ENCODE measurements around the gene HELZ2.

Gene HELZ2

GRCh38 chr20:63536997-63537524 is 37.0 kb downstream of the HELZ2 start, which contains the start of gene PTK6:
TSS of gene PTK6 (minus strand) at chr20:63537376. CDS start at chr20:63537314, 62 bp downstream.
- TF ChIP-seq, protein P1, sequence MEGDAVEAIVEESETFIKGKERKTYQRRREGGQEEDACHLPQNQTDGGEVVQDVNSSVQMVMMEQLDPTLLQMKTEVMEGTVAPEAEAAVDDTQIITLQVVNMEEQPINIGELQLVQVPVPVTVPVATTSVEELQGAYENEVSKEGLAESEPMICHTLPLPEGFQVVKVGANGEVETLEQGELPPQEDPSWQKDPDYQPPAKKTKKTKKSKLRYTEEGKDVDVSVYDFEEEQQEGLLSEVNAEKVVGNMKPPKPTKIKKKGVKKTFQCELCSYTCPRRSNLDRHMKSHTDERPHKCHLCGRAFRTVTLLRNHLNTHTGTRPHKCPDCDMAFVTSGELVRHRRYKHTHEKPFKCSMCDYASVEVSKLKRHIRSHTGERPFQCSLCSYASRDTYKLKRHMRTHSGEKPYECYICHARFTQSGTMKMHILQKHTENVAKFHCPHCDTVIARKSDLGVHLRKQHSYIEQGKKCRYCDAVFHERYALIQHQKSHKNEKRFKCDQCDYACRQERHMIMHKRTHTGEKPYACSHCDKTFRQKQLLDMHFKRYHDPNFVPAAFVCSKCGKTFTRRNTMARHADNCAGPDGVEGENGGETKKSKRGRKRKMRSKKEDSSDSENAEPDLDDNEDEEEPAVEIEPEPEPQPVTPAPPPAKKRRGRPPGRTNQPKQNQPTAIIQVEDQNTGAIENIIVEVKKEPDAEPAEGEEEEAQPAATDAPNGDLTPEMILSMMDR (IDR thresholded peaks at IDR 0.05; ENCODE audit: extremely low read depth, insufficient read depth, missing control alignments): no peak
- DNase-seq (ENCODE audit: low spot score): no peak
- in situ Hi-C loops (cut with MboI; ENCODE audit: low pct_unique_long_range_greater_than_20kb, low sequenced_read_pairs, unreplicated experiment): no loop called here

GRCh38 chr20:63536241-63536977 is 37.6 kb downstream of the HELZ2 start:
- in situ Hi-C loops (cut with MboI; ENCODE audit: low pct_unique_long_range_greater_than_20kb, low sequenced_read_pairs, unreplicated experiment): no loop called here
- DNase-seq (ENCODE audit: low spot score): no peak
- TF ChIP-seq, protein P1 (IDR thresholded peaks at IDR 0.05; ENCODE audit: extremely low read depth, insufficient read depth, missing control alignments): no peak

GRCh38 chr20:63534831-63535651 is 39.0 kb downstream of the HELZ2 start:
- in situ Hi-C loops (cut with MboI; ENCODE audit: low pct_unique_long_range_greater_than_20kb, low sequenced_read_pairs, unreplicated experiment): no loop called here
- DNase-seq (ENCODE audit: low spot score): no peak
- TF ChIP-seq, protein P1 (IDR thresholded peaks at IDR 0.05; ENCODE audit: extremely low read depth, insufficient read depth, missing control alignments): no peak

GRCh38 chr20:63534427-63534830 is 39.6 kb downstream of the HELZ2 start:
- in situ Hi-C loops (cut with MboI; ENCODE audit: low pct_unique_long_range_greater_than_20kb, low sequenced_read_pairs, unreplicated experiment): no loop called here
- TF ChIP-seq, protein P1 (IDR thresholded peaks at IDR 0.05; ENCODE audit: extremely low read depth, insufficient read depth, missing control alignments): no peak
- no peak for DNase-seq (ENCODE audit: low spot score)

DNA sequence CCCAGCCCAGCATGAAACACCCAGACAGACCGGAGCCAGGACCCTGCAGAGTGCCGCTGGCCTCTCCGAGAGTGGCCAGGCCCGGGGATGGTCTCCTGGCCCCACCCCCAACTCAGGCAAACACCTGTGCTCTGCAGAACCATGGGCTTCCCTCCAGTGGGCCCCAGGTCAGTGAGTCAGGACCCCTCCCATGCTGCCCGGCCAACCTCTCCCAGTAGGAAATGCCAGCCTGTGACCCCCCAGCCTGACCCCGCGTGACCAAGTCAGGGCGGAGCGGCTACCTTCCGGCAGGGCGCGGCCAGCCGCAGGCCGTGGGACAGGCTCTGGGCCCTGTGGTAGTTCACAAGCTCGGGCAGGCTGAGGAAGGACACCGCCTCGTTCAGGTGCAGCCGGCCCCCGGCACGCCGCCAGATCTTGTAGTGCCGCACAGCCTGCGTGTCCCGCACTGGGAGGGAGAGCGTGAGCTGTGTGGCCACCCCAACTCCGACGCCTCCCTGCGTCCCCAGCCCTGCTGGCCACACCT is 40.1 kb downstream of the HELZ2 start:
- no peak for DNase-seq (ENCODE audit: low spot score)
- TF ChIP-seq, protein P1 (IDR thresholded peaks at IDR 0.05; ENCODE audit: extremely low read depth, insufficient read depth, missing control alignments): no peak
- in situ Hi-C loops (cut with MboI; ENCODE audit: low pct_unique_long_range_greater_than_20kb, low sequenced_read_pairs, unreplicated experiment): no loop called here

GRCh38 chr20:63533388-63533787 is 40.7 kb downstream of the HELZ2 start:
- in situ Hi-C loops (cut with MboI; ENCODE audit: low pct_unique_long_range_greater_than_20kb, low sequenced_read_pairs, unreplicated experiment): no loop called here
- no peak for DNase-seq (ENCODE audit: low spot score)

More at GRCh38 chr20:63533388-63533787, 40.7 kb downstream of the HELZ2 start:
- TF ChIP-seq, protein P1 (IDR thresholded peaks at IDR 0.05; ENCODE audit: extremely low read depth, insufficient read depth, missing control alignments): no peak

All from GM13977 (cell line).